Posterior cingulate gyrus (tissue), 11 donors: ENCODE measurements around the gene ZNF222.

Source experiments
- DNase-seq, 10 donors: peaks; one replicate each; pipeline versions ENCODE4 v3.0.0 to v3.0.0-alpha.2; 2020 to 2021; ENCODE audit warnings: mixed read lengths in 3 of 10
- intact Hi-C: fragments of 100-400 bp; cut with DNase I; formaldehyde crosslinking; loops from one replicate; pipeline ENCODE4 v1.15.1; 2023

The ZNF222 gene

DNA sequence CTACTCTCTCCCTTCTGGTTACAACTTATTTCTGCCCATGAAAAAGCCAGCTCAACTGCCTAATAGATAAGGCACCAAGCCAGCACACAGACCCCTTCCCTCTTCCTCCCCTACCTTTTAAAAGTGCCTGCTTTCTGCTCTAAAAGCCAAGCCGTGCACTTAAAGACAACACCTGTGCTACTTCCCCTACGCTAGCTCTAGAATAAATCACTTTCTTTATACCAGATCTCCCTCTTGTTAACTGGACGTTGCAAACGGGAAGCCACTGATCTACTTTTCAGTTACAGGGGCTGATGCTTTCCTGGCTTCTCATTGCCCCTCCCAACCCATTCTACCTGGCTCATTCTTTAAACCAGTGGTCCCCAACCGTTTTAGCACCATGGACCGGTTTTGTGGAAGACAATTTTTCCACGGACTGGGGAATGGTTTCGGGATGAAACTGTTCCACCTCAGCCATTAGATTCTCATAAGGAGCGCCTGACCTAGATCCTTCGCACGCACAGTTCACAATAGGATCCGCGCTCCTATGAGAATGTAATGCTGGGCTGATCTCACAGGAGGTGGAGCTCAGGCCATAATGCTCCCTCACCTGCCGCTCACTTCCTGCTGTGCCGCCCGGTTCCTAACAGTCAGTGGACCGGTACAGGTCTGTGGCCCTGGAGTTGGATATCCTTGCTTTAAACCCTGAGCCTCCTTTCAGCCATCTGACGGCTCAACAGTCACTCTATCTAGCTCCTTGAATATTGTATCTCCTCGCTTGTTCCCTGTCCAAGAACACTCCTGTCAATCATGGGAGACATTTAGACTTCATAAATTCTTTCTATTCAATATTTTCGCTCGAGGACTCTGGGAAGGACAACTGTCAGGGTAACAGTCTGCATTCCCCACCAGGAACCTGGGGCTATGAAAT is 25.8 kb downstream of the ZNF222 start:
- DNase-seq: peak in 6 of 10 donors; percentile 12 to 87 (median 64)
- intact Hi-C loops: loop anchor here (1.0 to 2.0 kb wide), 5 partner anchors 43 to 114 kb away; partner anchors contain the start of genes ZNF155, ZNF224, ZNF225 and ZNF226

DNA sequence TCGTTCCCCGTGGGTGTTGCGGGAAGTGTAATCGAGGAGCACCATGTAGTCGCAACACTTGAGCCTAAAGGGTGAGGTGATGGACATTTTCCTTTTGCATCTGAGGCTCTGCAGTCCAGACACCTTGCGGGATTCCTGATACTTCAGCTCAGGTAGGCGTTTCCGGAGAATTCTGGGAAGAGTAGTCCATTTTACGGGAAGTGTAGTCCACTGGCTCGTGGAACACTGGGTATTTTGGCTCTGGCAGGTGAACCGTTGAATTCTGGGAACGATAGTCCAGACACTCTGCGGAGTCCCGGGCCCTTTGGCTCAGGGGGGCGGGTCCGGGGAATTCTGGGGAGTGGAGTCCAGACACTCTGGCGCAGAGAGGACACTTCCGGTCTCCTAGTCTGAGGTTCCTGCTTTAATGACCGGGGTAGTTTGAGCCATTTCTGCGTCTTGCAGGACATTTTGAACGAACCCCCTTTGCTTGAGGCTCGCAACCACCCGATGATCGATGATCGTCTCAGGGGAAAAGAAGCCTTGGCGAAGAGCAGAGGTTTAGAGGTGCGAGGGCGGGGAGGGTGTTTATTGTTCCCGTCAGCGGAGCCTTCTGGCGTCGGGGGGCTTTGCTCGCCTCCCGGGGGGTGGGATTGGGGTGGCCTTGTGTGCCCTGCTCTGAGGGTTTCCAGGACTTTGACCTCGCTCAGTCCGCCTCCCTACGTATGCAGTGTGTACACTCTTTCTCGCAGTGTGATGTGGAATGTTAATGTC is 26.6 kb downstream of the ZNF222 start, which contains the start of gene ZNF223:
Gene ZNF223, plus strand, starts transcription at position 387 of the 753 bp plus-strand sequence. CDS start 3,141 bp downstream, outside the sequence.
- intact Hi-C loops: loop anchor here (1.0 to 2.0 kb wide), 6 partner anchors 20 to 113 kb away; partner anchors contain the start of genes ZNF155, ZNF224, ZNF225 and ZNF226
- peak; percentile 95 to 99 (median 97) for DNase-seq

DNA sequence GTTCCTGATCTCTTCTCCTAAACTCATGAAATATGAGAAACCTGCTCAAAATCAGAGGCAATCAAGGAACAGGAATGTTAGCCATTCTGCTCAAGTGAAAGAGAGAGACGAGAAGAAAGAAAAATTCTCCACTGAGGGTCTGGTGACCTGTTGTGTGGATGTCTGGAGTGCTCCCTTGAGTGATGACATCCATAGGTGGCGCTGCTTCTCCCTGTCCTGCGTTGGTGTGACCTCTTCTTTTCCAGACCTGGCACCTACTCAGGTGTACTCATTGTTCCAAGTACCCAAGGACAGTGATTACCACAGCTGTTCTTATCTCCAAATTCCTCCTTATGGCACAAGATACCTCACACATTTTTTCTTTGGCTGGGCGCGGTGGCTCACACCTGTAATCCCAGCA is 30.7 kb downstream of the ZNF222 start:
- intact Hi-C loops: no loop called here

DNA sequence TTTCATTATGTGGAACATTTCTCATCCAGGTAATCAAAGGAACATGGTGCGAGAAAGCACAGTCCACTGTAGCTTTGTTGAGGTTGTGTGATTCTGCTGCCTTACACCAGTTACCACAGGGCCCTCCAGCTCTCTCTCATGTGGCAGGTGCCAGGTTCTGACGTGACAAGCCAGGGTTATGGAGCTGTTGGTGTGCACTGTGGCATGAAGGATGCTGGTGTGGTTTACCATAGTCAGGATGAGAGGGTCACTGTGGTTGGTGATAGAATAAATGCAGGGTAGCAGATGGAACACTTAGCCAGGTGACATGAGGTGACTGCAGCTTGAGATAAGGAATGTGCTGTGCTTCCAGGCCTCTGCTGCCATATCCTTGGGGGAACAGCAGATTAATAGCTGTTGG is 34.0 kb downstream of the ZNF222 start:
- intact Hi-C loops: no loop called here
- DNase-seq: no peak

More for the DNA sequence above, 30.7 kb downstream of the ZNF222 start:
- DNase-seq: no peak

DNA sequence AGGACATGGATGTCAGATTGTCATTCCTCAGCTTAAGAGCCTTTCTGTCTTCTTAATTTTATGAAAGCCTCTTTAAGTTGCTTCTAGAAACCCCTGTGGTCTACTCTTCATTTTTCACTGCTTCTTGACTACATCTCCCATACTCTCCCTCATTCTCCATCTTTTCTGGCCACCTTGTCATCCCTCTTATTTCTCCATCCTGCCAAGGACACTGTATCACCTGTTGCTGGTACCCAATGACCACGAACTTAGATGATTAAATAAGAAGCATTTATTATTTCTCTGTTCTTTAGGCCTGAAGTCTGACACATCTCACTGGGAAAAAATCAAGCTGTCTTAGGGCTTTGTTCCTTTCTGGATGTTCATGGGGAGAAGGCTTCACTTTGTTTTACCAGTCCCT is 35.9 kb downstream of the ZNF222 start:
- intact Hi-C loops: no loop called here
- DNase-seq: no peak

DNA sequence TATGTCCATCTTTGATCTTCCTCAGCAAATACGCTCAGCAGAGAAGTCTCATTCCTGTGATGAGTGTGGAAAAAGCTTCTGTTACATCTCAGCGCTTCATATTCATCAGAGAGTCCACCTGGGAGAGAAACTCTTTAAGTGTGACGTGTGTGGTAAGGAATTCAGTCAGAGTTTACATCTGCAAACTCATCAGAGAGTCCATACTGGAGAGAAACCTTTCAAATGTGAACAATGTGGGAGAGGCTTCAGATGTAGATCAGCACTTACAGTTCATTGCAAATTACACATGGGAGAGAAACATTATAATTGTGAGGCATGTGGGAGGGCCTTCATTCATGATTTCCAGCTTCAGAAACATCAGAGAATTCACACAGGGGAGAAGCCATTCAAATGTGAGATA is 41.1 kb downstream of the ZNF222 start:
- intact Hi-C loops: no loop called here
- no peak for DNase-seq

DNA sequence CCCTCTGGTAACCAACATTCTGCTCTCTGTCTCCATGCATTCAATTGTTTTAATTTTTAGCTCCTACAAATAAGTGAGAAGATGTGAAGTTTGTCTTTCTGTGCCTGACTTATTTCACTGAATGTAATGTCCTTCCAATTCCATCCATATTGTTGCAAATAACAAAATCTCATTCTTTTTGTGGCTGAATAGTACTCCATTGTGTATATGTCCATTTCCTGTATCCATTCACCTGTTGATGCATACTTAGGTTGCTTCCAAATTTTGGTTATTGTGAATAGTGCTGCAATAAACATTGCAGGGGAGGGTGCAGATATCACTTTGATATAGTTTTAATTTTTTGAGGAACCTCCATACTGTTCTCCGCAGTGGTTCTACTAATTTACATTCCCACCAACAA is 44.2 kb downstream of the ZNF222 start:
- intact Hi-C loops: no loop called here
- DNase-seq: no peak

DNA sequence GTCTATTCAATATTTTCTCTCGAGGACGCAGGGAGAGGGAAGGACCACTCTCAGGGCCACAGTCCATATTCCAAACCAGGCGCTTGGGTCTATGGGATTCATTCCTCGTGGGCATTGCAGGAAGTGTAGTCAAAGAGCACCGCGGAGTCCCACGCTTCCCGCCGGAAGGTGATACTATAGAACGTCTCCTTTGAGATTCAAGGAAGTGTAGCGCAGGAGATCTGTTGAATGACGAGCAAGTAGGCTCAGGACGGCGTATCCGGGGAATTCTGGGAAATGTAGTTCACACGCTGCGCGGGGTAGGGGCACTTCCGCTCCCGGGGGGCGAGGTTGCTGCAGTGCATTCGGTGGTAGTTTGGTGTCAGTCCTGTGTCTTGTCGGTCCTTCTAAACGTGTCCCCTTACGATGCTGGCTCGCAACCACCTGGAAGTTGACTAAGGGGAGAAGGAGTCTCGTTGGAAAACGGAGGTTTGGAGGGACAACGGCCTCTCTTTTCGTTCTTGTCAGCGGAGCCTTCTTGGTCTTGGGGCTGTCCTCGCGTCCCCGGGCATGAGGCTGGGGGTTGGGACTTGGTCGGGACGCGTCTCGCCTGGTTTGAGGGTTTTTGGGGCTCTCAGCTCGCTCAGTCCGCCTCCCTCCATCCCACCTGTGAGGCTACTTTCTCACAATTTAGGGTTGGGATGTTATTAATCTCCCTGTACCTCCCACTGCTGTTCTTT is 46.8 kb downstream of the ZNF222 start, which contains the start of gene ZNF284:
Gene ZNF284, plus strand, starts transcription at position 336 of the 719 bp plus-strand sequence. CDS start 4,231 bp downstream, outside the sequence.
- DNase-seq: peak; percentile 86 to 98 (median 90)
- intact Hi-C loops: loop anchor here (1.0 to 5.0 kb wide), 4 partner anchors 20 to 70 kb away; partner anchors contain the start of genes ZNF223, ZNF225, ZNF230 and ZNF234

DNA sequence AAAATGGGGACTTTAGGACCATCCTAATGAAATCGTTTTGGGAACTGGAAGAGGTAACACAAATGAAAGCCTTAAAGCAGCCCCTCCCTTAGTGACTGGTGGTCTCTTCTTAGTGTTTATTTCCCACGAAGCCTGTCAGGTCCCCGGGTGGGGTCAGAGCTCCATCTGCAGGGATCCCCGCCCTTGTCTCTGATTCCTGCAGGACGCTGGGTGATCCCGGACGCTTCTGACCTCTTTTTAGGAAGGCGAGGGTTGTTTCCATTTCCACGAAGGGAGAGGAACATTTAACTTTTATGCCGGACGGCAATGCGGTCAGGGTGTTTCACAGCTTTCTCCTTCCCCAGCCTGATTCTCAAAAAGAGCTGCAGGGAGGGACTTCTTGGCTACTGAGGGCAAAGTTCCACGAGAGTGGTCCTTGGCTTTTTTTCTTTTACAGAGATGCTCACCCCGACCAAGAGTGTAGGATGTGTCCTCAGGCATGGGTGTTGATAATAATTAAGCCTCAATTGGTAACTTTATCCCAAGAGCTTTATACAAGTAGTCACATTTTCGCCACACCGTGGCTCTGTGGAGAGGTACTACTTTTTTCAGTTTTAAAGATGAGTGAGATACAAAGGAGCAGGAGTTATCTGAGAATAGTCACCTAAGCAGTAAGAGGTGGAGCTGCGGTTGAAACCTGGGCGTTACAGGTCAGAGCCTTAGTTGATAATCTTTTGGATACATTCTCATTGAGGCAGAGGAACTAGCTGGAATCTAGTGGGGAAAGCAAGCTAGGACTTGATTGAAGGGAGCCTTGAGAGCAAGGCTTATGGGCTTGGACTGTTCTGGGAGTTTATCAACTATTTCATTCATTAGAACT is 47.6 kb downstream of the ZNF222 start:
- intact Hi-C loops: loop anchor here (1.0 to 5.0 kb wide), 4 partner anchors 20 to 70 kb away; partner anchors contain the start of genes ZNF223, ZNF225, ZNF230 and ZNF234
- DNase-seq: no peak

DNA sequence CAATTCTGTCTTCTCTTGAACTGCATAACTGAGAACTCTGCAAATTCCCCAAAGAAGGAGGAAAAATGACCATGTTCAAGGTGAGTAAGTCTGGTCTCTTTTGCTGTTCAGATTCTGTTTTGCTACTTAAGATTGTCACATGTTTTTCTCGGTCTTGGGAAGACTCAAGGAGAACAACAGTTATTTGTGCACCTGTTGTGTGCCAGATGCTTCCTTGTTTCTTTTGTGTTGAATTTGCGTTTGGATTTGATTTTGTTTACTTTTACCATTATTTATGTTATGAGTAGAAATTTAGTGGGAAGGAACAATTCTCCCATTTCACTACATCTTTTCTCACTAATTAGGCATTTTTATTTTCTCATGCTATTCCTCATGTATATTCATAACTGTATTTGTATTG is 51.1 kb downstream of the ZNF222 start:
- intact Hi-C loops: no loop called here
- no peak for DNase-seq
